Measurements from ENCODE around the gene CDH5.

The CDH5 gene, protein sequence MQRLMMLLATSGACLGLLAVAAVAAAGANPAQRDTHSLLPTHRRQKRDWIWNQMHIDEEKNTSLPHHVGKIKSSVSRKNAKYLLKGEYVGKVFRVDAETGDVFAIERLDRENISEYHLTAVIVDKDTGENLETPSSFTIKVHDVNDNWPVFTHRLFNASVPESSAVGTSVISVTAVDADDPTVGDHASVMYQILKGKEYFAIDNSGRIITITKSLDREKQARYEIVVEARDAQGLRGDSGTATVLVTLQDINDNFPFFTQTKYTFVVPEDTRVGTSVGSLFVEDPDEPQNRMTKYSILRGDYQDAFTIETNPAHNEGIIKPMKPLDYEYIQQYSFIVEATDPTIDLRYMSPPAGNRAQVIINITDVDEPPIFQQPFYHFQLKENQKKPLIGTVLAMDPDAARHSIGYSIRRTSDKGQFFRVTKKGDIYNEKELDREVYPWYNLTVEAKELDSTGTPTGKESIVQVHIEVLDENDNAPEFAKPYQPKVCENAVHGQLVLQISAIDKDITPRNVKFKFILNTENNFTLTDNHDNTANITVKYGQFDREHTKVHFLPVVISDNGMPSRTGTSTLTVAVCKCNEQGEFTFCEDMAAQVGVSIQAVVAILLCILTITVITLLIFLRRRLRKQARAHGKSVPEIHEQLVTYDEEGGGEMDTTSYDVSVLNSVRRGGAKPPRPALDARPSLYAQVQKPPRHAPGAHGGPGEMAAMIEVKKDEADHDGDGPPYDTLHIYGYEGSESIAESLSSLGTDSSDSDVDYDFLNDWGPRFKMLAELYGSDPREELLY

DNA sequence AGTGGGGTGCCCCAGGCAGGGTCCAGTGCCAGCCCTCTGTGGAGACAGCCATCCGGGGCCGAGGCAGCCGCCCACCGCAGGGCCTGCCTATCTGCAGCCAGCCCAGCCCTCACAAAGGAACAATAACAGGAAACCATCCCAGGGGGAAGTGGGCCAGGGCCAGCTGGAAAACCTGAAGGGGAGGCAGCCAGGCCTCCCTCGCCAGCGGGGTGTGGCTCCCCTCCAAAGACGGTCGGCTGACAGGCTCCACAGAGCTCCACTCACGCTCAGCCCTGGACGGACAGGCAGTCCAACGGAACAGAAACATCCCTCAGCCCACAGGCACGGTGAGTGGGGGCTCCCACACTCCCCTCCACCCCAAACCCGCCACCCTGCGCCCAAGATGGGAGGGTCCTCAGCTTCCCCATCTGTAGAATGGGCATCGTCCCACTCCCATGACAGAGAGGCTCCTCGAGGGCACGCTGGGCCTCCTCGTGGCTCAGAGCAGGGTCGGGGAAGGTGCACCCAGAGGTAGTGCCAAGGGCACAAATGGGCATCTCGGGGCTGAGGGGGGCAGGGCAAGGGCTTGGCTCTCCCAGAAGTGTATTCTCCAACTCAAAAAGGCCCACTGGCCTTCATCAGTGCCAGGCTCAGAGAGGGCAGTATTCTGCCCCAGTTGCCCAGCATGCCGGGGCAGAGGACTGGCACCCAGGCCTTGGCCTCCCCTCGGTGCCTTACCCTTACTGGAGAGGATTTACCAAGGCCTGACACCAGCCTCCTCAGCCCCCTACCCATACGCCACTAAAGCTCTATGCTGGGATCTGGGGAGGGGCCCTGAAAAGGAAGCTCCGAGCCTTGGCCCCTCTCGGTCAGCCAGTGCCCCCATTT, at the start of gene CDH5:
Gene CDH5, plus strand, starts transcription at position 259 of the 867 bp plus-strand sequence. CDS start 12,647 bp downstream, outside the sequence.
- no peak within 1 kb of the TSS for H3K27ac ChIP-seq
- TF ChIP-seq, protein P1, sequence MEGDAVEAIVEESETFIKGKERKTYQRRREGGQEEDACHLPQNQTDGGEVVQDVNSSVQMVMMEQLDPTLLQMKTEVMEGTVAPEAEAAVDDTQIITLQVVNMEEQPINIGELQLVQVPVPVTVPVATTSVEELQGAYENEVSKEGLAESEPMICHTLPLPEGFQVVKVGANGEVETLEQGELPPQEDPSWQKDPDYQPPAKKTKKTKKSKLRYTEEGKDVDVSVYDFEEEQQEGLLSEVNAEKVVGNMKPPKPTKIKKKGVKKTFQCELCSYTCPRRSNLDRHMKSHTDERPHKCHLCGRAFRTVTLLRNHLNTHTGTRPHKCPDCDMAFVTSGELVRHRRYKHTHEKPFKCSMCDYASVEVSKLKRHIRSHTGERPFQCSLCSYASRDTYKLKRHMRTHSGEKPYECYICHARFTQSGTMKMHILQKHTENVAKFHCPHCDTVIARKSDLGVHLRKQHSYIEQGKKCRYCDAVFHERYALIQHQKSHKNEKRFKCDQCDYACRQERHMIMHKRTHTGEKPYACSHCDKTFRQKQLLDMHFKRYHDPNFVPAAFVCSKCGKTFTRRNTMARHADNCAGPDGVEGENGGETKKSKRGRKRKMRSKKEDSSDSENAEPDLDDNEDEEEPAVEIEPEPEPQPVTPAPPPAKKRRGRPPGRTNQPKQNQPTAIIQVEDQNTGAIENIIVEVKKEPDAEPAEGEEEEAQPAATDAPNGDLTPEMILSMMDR (conservative IDR thresholded peaks at IDR 0.05), result no peak

DNA sequence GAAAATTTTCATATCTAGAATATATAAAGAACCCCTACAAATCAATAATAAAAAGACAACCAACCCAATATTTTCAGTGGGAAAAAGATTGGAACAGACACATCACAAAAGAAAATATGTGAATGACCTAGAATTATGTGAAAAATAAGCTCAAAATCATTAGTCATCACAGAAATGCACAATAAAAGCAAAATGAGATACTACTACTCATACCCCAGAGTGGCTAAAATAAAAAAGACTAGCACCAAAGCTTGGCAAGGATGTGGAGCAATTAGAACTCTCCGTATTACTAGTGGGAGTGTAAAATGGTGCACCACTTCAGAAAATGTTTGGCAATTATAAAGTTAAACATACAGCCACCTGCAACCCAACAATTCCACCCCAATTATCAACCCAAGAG, 48.0 kb upstream of the CDH5 start:
- TF ChIP-seq, protein P1 (conservative IDR thresholded peaks at IDR 0.05), result no peak
- H3K27ac ChIP-seq, result no peak overlapping the region

DNA sequence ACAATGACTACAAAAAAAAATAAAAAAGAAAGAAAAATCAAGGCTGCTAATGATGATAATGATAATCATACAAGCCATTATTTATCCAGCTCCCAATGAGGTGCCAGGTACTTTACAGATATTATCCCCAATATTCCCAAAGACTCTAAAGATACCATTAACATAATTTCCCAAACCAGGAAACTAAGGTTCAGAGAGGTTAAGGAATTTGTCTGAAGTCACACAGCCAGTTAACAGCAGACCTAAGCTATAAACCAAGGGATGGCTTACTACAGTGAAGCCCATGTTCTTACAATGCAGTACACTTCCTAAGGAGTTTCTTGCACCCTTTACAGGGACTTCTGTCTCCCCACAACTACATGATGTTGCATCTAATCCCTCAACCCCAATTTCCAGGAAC, 45.7 kb upstream of the CDH5 start:
- no peak overlapping the region for H3K27ac ChIP-seq
- TF ChIP-seq, protein P1 (conservative IDR thresholded peaks at IDR 0.05), result no peak

DNA sequence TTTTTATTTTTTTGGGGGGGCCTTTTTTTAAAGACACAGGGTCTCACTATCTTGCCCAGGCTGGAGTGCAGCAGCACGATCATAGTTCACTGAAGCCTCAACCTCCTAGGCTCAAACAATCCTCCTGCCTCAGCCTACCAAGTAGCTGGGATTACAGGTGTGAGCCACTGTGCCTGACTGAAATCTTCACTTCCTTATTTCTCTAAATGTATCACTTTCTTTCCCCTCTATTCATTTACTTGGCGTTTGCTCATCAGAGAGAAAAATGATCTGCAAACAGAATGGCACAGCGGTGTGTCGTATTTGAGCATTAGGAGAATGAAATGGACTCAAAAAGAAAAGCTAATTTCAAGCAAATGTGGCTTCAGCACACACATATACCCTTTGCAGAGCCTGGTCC, 44.3 kb upstream of the CDH5 start:
- TF ChIP-seq, protein P1 (conservative IDR thresholded peaks at IDR 0.05), result no peak
- no peak overlapping the region for H3K27ac ChIP-seq

DNA sequence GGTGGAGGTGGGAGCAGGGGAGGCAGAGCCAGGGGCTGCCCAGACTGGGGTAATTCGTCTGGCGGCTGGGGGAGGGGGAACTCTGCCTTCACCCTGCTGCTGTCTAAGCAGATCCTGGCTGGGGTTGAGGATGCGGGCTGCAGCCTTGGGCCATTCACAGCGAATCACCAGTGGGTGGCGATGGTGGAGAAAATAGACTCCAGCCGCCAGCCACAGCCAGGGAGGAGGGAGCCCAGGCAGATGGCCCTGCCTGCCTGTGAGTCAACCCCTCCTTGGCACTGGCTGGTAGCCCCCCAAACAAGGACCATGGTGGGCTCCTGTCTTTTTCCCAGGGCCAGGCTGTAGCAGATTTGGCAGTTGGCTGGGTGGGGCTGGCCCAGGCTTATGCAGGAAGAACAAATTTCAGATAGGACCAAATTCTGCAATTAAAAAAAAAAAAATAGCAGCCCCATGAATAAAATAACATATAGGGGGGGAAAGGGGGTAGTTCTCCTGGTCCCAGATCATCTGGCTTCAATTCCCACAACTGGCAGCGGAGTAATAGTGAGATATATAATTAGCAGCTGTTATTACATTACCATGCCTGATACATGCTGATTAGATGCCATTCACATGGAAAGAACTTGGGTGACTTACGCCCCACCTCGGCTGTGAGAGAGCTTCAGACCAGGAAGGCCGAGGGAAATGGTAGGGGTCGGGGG, 41.5 kb upstream of the CDH5 start:
- TF ChIP-seq, protein P1 (conservative IDR thresholded peaks at IDR 0.05), result no peak
- H3K27ac ChIP-seq, result no peak overlapping the region

DNA sequence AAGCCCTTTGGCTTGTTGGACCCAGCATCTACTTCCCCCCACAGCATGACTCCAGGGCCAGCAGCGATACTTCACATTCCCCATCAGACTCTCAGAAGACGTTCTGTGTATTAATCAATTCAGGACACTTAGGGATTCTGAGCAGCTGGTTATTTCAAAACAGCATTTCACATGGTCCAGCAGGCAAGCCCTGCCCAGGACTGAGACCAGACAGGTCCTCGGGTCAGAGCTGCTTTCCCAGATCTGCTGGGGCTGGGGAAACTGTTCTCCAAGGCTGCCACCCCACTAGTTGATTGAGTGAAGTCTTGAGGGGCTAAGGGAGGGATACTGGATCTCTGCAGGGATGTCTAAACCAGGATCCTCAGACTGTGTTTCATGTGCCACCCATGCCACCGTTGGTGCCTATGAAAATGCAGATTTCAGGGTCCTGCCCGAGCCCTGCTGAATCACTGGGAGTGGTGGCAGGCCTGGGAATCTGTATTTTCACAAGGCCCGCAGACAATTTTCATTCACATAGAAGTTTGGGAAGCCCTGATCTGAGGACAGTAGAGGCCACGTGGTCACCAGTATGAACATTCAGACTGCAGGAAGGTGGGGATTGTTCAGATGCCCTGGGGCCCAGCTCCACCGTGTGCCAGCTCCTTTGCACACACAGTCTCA, 40.6 kb upstream of the CDH5 start:
- no peak overlapping the region for H3K27ac ChIP-seq
- TF ChIP-seq, protein P1 (conservative IDR thresholded peaks at IDR 0.05), result no peak

Measured in VCaP (cell line).